Measurements from ENCODE around the gene KRT26. TPM values are rescaled to one million over a fixed set of nuclear protein-coding genes. Genes with fewer than 3 reads are reported as not detected.
A peak's percentile ranks its signal among the peaks of the same experiment; 100 is the strongest.
"Not testable (repeated sequence)": the region's sequence is repeated elsewhere in the genome, so short reads cannot be mapped to it uniquely, and the experiment has no call there.

The KRT26 gene
- polyA plus RNA-seq (2012; ENCODE audit: missing spikeins) = not detected

GRCh38 chr17:40772101-40772500 is at the start of gene KRT26:
Gene KRT26, minus strand, starts transcription at chr17:40772201. Its CDS starts 88 bp downstream, at chr17:40772113.
- no peak for DNase-seq (ENCODE audit: insufficient read length)
- no peak for TF ChIP-seq POLR2A (IDR thresholded peaks at IDR 0.05; ENCODE audit: low read depth, low read length)
- no peak for TF ChIP-seq POLR2AphosphoS5 (IDR thresholded peaks at IDR 0.05; ENCODE audit: low read depth, low read length)
- no peak for TF ChIP-seq TAF1 (IDR thresholded peaks at IDR 0.05; ENCODE audit: borderline replicate concordance, low read depth, low read length)
- no peak for FAIRE-seq

GRCh38 chr17:40821536-40821935 is 49.5 kb upstream of the KRT26 start:
- TF ChIP-seq POLR2AphosphoS5 (IDR thresholded peaks at IDR 0.05; ENCODE audit: low read depth, low read length) = no peak
- TF ChIP-seq TAF1 (IDR thresholded peaks at IDR 0.05; ENCODE audit: borderline replicate concordance, low read depth, low read length) = no peak
- no peak for TF ChIP-seq POLR2A (IDR thresholded peaks at IDR 0.05; ENCODE audit: low read depth, low read length)
- FAIRE-seq (no peak), DNase-seq (ENCODE audit: insufficient read length) (no peak)

- DNase-seq (ENCODE audit: insufficient read length) (no peak), FAIRE-seq (no peak)
- TF ChIP-seq TAF1 (IDR thresholded peaks at IDR 0.05; ENCODE audit: borderline replicate concordance, low read depth, low read length) = no peak
- TF ChIP-seq POLR2A (IDR thresholded peaks at IDR 0.05; ENCODE audit: low read depth, low read length) = no peak
- no peak for TF ChIP-seq POLR2AphosphoS5 (IDR thresholded peaks at IDR 0.05; ENCODE audit: low read depth, low read length)
Measured at GRCh38 chr17:40820228-40820838, 48.3 kb upstream of the KRT26 start.

GRCh38 chr17:40819528-40820125 is 47.6 kb upstream of the KRT26 start:
- DNase-seq (ENCODE audit: insufficient read length) = no peak
- FAIRE-seq = no peak
- TF ChIP-seq POLR2AphosphoS5 (IDR thresholded peaks at IDR 0.05; ENCODE audit: low read depth, low read length) = no peak
- TF ChIP-seq POLR2A (IDR thresholded peaks at IDR 0.05; ENCODE audit: low read depth, low read length) = no peak
- TF ChIP-seq TAF1 (IDR thresholded peaks at IDR 0.05; ENCODE audit: borderline replicate concordance, low read depth, low read length) = no peak

GRCh38 chr17:40818733-40819527 is 46.9 kb upstream of the KRT26 start:
- DNase-seq (ENCODE audit: insufficient read length) = peak; percentile 41
- no peak for TF ChIP-seq POLR2AphosphoS5 (IDR thresholded peaks at IDR 0.05; ENCODE audit: low read depth, low read length)
- TF ChIP-seq POLR2A (IDR thresholded peaks at IDR 0.05; ENCODE audit: low read depth, low read length) = no peak; the same call in 1 of the 2 replicates
- TF ChIP-seq TAF1 (IDR thresholded peaks at IDR 0.05; ENCODE audit: borderline replicate concordance, low read depth, low read length) = no peak
- FAIRE-seq = peak; percentile 73

GRCh38 chr17:40818343-40818732 is 46.3 kb upstream of the KRT26 start:
- no peak for TF ChIP-seq TAF1 (IDR thresholded peaks at IDR 0.05; ENCODE audit: borderline replicate concordance, low read depth, low read length)
- no peak for TF ChIP-seq POLR2A (IDR thresholded peaks at IDR 0.05; ENCODE audit: low read depth, low read length)
- TF ChIP-seq POLR2AphosphoS5 (IDR thresholded peaks at IDR 0.05; ENCODE audit: low read depth, low read length) = no peak
- DNase-seq (ENCODE audit: insufficient read length) (no peak), FAIRE-seq (no peak)

- no peak for DNase-seq (ENCODE audit: insufficient read length)
- FAIRE-seq = no peak
- TF ChIP-seq TAF1 (IDR thresholded peaks at IDR 0.05; ENCODE audit: borderline replicate concordance, low read depth, low read length) = no peak
- TF ChIP-seq POLR2AphosphoS5 (IDR thresholded peaks at IDR 0.05; ENCODE audit: low read depth, low read length) = 0 out of 2 replicates have a peak, but pooled peaks have one; percentile 27
Measured at GRCh38 chr17:40817103-40817682, 45.2 kb upstream of the KRT26 start.

- DNase-seq (ENCODE audit: insufficient read length) (no peak), FAIRE-seq (no peak)
- TF ChIP-seq POLR2A (IDR thresholded peaks at IDR 0.05; ENCODE audit: low read depth, low read length) (no peak), TAF1 (IDR thresholded peaks at IDR 0.05; ENCODE audit: borderline replicate concordance, low read depth, low read length) (no peak), POLR2AphosphoS5 (IDR thresholded peaks at IDR 0.05; ENCODE audit: low read depth, low read length) (no peak)
Measured at GRCh38 chr17:40816569-40816968, 44.6 kb upstream of the KRT26 start.

- FAIRE-seq (no peak), DNase-seq (ENCODE audit: insufficient read length) (no peak)
- TF ChIP-seq POLR2A (IDR thresholded peaks at IDR 0.05; ENCODE audit: low read depth, low read length) (no peak), TAF1 (IDR thresholded peaks at IDR 0.05; ENCODE audit: borderline replicate concordance, low read depth, low read length) (no peak), POLR2AphosphoS5 (IDR thresholded peaks at IDR 0.05; ENCODE audit: low read depth, low read length) (no peak)
Measured at GRCh38 chr17:40815381-40815780, 43.4 kb upstream of the KRT26 start.

- FAIRE-seq; DNase-seq (ENCODE audit: insufficient read length): not testable (repeated sequence)
Measured at GRCh38 chr17:40814657-40815056, 42.7 kb upstream of the KRT26 start.

GRCh38 chr17:40813804-40814203 is 41.8 kb upstream of the KRT26 start:
- DNase-seq (ENCODE audit: insufficient read length) (no peak), FAIRE-seq (no peak)
- TF ChIP-seq POLR2AphosphoS5 (IDR thresholded peaks at IDR 0.05; ENCODE audit: low read depth, low read length) (no peak), POLR2A (IDR thresholded peaks at IDR 0.05; ENCODE audit: low read depth, low read length) (no peak), TAF1 (IDR thresholded peaks at IDR 0.05; ENCODE audit: borderline replicate concordance, low read depth, low read length) (no peak)
